ENCODE results near the gene POTEH.
"Not testable (repeated sequence)": the region's sequence is repeated elsewhere in the genome, so short reads cannot be mapped to it uniquely, and the experiment has no call there.

DNA sequence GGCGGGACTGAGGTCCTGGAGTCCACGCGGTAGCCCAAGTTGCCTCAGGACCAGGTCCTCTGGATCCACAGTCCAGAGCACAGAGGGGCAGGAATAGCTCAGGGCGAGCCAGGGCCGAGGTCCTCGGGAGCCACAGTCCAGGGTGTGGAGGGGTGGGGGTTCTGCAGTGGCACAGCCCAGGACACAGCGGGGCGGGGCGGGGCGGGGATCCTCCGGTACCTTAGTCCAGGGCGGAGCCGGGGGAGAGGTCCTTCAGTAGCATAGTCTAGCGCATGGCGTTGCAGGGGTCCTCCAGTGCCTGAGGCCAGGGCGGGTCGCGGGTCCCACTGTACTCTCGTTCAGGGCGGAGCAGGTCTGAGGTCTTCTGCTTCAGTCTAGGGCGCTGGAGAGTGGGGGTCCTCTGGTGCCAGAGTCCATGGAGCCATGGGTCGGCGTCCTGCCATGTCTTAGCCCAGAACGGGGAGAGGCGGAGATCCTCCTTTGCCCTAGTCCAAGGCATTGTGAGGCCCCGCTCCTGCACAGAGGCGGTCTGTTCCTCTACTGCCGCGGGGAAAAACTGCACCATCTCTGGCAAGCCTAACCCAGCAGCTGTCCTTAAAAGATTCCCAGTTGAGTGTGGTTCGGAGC, 71.4 kb downstream of the POTEH start:
- TF ChIP-seq POLR2A (IDR thresholded peaks at IDR 0.05): not testable (repeated sequence)
- TF ChIP-seq, protein P1, sequence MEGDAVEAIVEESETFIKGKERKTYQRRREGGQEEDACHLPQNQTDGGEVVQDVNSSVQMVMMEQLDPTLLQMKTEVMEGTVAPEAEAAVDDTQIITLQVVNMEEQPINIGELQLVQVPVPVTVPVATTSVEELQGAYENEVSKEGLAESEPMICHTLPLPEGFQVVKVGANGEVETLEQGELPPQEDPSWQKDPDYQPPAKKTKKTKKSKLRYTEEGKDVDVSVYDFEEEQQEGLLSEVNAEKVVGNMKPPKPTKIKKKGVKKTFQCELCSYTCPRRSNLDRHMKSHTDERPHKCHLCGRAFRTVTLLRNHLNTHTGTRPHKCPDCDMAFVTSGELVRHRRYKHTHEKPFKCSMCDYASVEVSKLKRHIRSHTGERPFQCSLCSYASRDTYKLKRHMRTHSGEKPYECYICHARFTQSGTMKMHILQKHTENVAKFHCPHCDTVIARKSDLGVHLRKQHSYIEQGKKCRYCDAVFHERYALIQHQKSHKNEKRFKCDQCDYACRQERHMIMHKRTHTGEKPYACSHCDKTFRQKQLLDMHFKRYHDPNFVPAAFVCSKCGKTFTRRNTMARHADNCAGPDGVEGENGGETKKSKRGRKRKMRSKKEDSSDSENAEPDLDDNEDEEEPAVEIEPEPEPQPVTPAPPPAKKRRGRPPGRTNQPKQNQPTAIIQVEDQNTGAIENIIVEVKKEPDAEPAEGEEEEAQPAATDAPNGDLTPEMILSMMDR (IDR thresholded peaks at IDR 0.05): not testable (repeated sequence)
